Measurements from ENCODE around the gene LEMD1. TPM values are rescaled to one million over a fixed set of nuclear protein-coding genes. Genes with fewer than 3 reads are reported as not detected.
"Not testable (repeated sequence)": the region's sequence is repeated elsewhere in the genome, so short reads cannot be mapped to it uniquely, and the experiment has no call there.

LEMD1 gene
- total RNA-seq, 1 donor from 2014 or later, result not detected

GRCh38 chr1:205380882-205381281 is 41.0 kb downstream of the LEMD1 start:
- DNase-seq, result no peak

GRCh38 chr1:205379056-205379455 is 42.8 kb downstream of the LEMD1 start:
- DNase-seq, result no peak

- DNase-seq, result no peak
These were observed 44.5 kb downstream of the LEMD1 start for GRCh38 chr1:205377355-205377754.

DNA sequence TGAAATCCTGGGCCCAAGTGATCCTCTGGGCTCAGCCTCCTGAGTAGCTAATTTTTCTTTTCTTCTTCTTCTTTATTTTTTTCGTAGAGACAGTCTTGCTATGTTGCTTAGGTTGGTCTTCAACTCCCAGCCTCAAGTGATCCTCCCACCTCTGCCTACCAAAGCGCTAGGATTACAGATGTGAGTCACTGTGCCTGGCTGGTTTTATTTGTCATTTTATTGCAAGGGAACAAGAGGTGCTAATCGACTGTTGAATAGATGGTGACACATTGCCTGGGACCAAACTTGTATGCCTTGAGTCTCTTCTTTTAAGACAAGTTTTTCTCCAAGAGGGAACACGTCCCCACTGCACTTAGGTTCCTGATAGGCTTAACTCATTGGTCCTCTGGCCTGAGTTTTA is 45.1 kb downstream of the LEMD1 start:
- no peak for DNase-seq

- peak; percentile 64 for DNase-seq
These were observed 45.9 kb downstream of the LEMD1 start for GRCh38 chr1:205375835-205376545.

DNA sequence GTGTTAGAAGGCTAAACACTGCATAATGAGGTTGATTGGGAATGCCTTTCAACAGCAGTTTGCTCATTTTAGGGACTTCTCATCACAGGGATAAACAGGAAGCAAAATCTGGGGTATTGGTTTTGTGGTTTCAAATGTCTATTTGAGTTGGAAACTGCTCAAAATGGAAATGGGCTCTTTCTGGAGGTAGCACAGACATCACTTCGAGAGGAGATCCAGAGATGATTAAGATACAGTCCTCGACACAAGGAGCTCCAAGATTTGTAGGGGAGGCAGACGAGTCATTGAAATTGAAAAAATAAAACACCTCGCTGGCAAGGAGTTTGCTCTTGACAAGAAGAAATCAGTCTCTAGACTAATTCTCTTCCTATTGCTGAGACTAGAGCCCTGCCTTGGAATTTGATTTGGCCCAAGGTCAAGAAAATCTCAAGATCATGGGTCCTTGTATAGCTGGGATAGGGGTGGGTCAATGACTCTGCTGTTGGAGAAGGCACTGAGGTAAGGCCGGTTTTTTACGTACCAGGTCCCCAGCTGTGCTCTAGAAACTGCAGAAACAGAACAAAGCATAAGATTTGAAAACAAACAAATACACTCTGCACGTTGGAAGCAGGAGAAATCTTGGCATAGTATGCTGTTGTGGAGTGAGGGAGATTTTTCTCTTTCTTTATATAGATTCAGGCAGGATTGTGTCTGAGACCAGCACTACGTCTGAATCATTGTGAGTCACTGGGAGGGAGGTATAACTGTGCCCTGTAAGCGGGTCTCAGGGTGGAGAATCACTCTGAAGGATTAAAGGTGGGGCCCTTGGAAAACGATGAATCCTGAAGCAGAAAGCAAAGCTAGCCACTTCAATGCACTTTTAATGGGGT is 47.4 kb downstream of the LEMD1 start:
- DNase-seq, result no peak

- DNase-seq, result no peak
These were observed 48.1 kb downstream of the LEMD1 start for GRCh38 chr1:205373798-205374175.

DNA sequence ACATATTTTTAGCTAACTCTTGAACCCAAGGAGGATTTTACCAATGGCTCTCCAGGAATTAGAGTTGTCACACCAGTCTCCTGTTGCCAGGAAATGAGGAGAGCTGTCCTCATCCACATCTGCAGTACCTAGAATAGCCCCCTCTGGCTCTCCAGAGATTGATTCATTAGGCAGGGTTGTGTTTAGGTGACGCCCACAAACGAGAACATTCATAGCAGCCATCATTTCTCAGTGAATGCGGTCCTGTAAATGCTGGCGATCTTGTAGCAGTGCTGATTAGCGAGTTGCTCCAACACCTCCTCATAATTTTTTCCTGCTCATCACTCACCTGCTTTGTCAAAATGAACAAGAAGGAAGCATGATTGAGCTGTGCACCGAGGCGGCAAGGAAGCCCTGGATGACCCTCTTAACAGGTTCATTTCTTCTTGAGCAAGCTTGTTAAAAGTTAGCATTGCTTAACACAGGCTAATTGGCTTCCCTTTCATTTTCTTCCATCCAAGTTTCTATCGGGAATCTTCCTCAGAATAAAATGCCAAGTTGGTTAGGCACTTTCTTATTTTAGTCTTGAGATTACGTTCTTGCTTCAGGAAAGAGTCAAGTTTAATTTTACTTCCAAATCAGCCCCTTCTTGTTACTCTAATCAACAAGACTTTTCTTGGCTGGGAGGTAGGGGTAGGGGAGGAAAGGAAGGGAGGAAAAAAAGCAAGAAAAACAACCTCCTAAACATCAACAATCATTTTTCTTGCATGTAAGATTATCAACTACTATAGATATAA is 48.6 kb downstream of the LEMD1 start:
- DNase-seq, result no peak

DNA sequence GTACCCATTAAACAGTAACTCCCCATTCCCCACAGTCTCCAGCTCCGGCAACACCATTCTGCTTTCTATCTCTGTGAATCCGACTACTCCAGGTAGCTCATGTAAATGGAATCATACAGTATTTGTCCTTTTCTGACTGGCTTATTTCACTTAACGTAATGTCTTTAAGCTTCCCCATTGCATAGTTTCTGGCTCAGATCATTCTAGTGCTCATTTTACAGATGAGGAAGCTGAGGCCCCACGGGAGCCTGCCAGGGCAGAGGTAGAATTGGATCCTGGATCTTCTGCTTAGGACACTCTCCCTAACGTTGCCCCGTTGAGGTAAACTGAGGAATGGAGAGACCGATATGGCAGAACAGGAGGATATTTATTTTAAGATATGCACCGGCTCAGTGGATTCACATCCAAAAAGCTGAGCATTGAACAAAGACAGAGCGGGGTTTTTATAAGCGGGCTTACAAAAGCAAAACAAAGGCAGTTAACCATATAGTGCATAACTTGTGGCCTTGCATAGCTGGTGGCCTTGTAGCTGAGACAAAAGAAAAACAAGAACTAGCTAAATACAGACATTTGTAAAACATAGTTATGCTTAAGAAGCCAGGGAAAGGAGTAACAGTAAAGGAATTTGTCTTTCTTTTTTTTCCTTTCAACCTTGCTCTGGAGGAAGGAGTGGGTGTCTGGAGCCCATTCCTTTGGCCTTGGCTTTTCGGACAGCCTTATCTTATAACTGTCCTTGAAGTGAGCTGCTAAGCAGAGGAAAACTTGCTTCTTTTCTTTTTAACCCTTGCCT is 49.8 kb downstream of the LEMD1 start:
- DNase-seq, result no peak

GRCh38 chr1:205370780-205371179 is 51.1 kb downstream of the LEMD1 start:
- no peak for DNase-seq

DNA sequence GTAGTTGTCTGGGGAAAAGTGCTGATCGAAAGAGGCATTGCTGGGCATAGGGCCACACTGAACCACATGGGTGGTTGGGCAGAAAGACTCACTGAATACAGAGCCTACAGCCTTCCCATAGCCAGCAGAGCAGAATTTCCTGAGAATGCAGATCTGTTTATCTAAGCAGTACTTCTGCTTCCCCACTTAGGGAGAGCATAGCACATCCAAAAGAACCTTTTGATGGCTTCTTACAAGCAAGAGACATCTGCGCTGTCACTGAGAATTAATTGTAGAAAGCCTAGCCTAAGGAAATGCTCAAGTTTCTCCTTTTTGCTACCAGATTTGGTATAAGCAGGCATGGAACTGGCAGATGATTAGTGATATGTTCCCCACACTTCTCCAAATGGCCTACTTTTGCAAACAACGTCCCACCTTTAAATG is 52.1 kb downstream of the LEMD1 start:
- DNase-seq, result no peak

DNA sequence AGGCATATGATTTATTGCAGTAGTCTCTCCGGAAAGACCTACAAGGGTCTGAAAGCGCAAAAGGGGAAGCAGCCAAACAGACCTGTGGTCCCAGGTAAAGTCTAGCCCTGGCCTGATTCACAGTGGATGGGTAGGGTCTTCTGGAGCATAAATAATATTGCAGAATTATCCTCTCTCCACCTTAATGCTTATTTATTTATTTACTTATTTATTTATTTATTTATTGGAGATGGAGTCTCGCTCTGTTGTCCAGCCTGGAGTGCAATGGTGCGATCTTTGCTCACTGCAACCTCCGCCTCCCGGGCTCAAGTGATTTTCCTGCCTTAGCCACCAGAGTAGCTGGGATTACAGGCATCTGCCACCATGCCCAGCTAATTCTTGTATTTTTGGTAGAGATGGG is 53.4 kb downstream of the LEMD1 start:
- DNase-seq, result no peak

GRCh38 chr1:205365945-205366463 is 55.9 kb downstream of the LEMD1 start:
- no peak for DNase-seq

GRCh38 chr1:205365086-205365485 is 56.8 kb downstream of the LEMD1 start:
- not testable (repeated sequence) for DNase-seq

- no peak for DNase-seq
These were observed 61.0 kb downstream of the LEMD1 start for GRCh38 chr1:205360891-205361290.

GRCh38 chr1:205359771-205360565 is 61.9 kb downstream of the LEMD1 start:
- DNase-seq, result peak; percentile 44

GRCh38 chr1:205358579-205358978 is 63.3 kb downstream of the LEMD1 start:
- no peak for DNase-seq

DNA sequence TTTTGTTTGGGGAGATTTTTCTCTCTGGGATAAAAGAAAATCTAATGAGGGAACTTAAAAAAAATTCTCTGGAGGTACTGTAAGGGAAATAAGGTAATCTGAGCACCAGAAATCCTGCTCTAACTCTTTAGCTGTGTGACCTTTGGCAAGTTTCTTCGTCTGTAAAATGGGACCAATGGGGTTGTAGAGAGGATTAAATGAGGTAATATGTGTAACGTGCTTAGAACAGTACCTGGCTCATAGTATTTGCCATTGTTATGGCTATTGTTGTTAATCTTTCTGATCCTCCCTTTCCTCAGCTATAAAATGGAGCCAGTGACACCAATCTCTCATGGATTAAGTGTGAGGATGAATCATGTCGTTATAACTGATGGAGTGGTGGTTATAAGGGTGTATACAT is 64.3 kb downstream of the LEMD1 start:
- DNase-seq, result no peak

DNA sequence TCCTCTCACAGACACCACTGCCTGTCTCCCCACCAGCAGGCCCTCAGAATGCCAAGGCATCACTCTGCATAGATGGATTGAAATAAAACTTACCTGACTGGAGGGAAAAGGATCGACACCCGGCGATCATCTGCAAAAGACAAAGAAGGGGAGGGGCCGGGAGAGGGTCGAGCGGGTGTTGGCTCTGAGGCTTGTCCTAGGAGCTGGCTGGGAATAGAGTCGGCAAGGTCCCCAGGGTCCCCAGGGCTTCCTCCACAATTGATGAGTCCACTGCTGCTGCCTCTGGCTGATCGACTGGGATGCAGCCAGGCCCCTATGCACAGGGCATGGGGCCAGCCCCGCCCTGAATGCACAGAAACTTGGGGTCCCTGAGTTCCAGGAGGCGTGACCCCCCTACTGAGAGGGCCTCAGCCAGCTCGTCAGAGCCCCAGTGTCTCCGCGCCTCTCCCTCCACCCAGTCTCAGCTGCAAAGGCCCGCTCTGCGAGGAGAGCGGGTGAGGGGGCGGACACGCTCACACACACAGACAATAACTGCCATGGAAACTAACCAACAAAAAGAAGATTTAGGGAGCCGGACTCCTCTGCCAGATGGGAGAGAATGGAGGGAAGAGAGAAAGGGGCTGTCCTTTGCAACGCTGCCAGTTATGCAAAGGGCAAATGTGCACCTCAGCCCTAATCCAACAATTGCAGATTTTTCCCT is 65.3 kb downstream of the LEMD1 start, which contains the start of gene KLHDC8A:
TSS of gene KLHDC8A (minus strand) at position 483 of the 700 bp plus-strand sequence. CDS start 13,318 bp downstream, outside the sequence.
- peak; percentile 84 for DNase-seq

DNA sequence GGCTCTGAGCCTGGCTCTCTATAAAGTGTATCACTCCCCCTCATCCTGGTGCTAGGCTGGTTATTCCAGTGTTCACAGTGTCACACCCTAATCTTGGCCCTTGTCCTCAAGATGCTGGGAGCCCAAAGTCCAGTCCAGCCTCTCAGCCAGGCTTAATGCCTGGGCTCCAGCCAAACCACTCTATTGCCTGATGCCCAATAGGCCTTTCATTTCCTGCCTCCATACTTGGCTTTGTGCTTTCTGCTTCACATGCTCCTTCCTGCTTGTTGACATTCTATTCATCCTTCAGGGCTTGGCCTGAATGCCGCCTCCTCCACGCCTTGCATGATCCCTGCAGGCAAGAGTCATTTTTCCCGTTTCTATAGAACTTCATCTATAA is 66.8 kb downstream of the LEMD1 start:
- no peak for DNase-seq

Data from tongue (tissue), 2 donors.